NCI-H1436 treated with DMSO at 0.1 percent for 48 hours (cell line): ENCODE measurements around the gene KRT1.

ENCODE experiments used
- DNase-seq: peaks from one replicate; lab custom pipeline; 2025; lab: John Stamatoyannopoulos, UW

KRT1 gene

DNA sequence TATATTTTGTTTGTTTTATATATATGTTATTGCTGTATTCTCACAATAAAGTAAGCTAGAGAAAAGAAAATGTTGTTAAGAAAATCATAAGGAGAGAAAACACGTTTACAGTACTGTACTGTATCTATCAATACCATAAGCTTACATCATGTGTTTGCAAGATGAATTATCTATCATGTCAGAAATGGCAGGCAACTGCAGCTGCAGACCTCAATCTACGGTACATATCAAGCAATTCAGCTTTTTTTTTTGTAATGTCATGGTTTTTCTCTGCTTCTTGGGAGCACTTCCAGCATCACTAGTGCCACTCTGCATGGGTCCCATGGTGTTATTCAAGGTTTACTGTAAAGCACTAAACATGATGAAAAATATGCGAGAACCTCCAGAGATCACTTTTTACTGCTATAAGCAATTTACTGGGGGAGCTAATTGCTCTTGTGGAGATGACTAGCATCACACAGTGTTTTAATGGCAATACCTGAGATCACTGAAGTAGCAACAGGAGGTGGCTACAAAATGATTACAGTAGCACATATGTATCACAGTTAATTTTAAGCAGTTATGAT is 19.2 kb downstream of the KRT1 start:
- no peak for DNase-seq

DNA sequence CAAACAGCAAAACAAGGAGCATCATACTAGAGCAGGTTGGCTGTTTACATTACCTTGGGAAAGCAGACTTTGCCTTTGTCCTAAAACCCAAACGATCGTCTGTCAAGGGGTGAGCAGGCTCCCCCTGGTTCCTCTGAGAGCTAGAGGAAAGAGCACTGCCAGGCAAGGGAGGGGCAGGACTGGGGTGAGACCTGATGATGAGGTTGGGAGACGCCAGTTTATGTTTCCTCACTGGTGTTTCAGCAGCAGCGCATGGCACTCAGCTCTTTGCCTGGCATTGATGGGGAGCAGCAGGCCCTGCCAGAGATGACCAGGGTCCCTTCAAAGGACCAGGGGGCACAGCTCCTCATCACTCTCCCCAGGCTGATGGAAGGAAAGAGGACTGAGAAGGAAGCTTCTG is 20.3 kb downstream of the KRT1 start:
- no peak for DNase-seq

DNA sequence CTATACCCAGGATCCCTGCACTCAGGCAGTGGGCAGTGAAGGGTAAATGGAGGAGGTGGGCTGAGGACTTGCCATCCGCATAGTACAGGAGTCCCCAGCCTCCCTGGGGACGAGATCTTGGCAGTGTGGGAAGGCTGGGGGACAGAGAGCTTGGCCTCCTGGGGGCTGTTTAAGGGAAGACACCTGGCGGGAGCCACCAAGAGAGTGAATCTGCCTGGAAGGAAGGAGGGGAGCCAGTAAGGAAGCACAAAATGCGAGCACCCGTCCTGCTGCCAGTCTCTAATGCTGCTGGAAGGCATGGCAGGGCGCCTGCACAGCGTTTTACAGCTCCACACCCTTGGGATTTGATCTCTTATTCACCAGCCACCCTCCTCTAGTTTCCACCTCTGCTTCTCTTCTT is 20.8 kb downstream of the KRT1 start:
- no peak for DNase-seq

DNA sequence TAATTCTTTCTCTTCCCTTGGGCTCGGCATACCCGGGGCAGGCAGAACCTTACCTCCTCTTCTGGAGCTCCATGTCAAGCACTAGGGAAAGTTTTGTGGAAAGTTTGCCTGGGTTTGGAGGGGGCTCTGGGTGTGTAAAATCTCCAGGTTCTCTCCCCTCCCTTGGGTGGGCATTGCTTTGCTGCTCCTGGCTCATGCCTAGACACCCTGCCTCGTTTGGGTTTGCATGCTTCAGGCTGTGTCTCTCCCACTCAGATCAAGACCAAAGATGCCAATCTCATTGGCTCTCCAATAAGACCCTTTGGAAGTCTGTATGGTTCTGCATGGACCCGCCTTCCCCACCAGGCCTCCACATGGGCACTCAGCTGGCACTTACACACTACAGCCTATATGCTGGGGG is 22.0 kb downstream of the KRT1 start:
- no peak for DNase-seq

DNA sequence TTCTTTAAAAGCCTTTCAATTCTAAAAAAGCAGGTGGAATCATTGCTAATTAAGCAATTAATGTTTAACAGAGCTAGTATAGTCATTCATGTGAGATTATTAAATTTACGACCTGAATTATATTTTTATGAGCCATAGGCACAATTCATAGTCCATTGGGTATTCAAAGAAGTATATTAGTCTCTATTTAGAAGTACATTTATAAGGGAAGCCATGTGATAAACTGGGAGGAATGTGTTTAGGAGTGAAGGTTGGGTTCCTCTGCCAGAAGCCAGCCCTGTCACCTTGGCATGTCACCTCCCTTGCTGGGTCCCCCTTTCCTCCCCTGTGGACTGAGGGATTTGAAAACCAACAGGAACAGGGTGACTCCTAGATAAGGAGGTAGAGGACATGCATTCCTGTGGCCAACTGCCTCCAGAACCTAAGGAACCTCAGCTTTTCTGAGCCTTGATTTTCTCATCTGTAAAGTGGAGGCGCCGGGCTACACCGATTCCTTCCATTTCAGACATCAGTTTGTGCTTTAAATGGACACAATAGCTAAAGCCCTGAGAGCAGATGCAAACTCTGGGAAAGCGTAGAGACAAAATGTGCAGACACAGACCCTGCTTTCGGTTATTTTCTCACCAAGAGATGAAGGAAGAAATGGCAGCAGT is 22.8 kb downstream of the KRT1 start:
- DNase-seq, result no peak

DNA sequence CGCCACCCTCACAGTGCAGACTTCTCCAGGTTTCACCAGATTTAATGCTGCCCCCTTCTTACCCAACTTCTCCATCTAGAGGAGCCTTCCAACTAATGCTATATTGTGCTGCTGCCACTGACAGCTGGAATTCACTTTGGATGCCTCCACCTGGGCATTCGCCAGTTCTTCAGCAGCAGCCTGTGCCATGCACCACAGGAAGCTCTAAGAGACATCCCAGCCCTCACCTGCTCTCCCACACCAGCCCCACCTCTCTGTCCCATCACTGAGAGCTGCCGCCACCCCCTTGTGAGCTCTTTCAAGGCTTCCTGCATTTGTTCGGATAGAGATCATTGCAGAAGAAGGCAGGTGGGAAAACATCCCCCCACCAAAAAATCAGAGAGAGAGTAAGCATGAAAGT is 23.6 kb downstream of the KRT1 start:
- no peak for DNase-seq

DNA sequence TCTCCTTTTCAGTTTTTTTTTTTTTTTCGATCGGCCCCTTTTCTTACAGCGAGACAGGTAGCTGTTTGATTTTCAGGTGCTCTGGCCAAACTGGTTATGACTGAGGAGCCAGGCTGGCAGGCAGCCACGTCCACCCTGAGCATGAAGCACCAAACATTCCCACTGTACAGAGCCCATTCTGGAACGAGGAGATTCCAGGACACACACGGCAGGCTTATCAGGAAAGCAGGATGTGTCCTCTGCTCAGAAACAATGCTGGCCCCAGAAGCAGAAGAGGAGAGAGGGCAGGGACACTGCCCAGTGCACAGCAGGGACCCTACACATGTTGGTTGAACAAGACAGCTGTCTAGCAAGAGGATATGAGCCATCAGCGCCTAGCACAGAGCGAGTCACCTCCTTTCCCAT is 24.5 kb downstream of the KRT1 start:
- DNase-seq, result no peak

DNA sequence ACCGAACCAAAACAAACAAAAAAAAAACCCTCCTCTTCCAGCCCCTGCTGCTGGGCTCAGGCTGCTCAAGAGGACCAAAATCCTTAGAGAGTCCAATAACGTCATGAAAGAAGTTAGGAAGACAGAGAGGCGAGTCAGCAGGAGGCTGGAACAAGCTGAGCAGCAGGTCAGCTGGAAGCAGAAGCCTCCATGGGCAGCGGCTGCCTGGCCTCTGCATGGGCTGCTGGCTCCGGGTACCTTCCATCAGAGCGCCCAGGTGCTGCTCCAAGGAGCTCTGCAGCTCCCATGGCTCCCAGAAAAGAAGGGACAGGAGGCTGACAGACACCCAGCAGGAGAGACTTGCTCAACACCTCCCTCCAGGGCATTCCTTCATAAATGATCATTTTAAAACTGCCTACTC is 25.0 kb downstream of the KRT1 start:
- no peak for DNase-seq

DNA sequence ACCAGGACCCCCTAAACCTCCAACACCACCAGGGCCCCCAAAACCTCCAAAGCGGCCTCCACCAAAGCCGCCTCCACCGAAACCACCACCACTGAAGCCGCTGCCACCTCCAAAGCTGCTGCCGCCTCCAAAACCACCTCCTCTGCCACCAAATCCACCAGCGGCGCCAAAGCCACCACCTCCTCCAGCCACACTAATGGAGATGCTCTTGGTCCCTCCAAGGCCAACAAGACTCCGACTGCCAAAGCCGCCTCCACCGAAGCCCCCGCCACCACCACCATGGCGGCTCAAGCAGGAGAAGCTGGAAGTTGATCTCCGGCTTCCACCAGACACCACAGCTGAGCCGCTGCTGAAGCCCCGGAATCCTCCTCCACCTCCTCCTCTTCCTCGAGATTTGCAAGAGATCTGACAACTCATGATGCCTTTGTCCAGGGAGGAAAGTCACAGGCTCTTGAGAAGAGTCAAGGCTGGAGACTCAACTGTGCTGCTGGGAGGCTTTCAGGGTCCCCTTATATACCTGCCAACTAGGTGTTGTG is 28.4 kb downstream of the KRT1 start, which contains the start of gene KRT2:
TSS of gene KRT2 (minus strand) at position 486 of the 536 bp plus-strand sequence. CDS start at position 417, 69 bp downstream.
- DNase-seq, result no peak

DNA sequence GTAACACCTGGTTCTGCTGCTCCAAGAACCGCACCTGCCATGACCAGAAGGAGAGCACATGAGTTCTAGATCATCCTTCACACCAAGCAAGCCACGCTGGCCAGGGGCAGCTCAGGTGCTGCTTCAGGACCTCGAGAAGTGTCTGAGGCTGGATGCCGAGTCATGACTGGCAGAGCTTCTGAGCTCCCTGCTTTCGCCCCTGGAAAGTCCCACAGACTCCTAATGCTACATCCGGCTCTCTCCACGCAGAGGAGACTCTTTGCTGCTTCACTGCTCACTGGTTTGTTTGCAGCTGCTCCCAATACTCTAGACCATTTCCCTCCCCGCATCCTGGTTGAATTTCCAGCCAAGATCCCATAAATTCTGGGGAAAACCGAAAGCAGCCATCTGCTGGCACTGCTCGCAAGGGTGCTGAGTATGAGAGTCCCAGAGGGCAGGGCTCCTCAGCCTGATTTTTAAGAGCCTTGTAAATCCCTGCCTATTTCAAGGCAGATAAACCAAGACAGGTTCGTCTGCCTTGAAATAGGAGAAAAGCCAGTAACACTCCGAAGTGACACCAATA is 29.6 kb downstream of the KRT1 start:
- no peak for DNase-seq

DNA sequence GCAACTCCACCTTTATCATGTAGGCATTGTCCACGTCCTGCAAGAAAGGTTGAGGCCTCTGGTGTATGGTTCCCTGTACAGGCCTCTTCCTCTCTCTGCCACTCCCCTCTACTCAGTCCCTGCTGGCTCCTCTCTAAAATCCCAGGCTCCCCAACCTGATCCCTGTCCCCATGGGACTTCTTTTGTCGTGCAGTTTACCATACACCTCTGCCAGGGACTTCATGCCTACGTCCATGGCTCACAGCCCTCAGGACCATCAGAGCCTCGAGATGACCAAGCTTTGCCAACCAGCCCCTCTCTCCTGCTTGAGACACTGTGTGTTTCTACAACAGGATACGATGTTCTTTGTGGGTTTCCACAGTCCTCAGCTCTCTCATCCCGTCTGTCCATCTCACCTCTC is 31.1 kb downstream of the KRT1 start:
- DNase-seq, result no peak

DNA sequence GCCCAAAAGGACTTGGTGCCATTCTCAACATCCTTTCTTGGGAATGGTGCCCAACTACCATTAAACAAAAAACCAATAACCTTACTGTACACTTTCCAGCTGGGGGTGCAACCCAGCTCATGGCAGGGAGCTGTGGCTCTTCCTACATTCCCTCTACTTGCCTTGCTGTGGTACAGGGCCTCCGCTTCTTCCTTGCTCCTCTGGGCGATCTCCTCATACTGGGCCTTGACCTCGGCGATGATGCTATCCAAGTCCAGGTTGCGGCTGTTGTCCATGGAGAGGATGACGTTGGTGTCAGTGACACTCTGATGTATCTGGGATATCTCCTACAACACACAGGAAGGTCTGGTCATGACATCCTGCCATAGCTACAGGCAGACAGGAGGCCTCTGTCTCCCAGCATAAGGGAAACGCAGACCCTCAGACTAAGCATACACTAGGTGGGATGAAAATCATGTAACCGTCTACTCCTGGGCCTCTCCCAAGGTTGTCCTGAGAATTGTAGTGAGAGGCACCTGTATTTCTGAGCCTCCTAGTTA is 32.1 kb downstream of the KRT1 start:
- no peak for DNase-seq

DNA sequence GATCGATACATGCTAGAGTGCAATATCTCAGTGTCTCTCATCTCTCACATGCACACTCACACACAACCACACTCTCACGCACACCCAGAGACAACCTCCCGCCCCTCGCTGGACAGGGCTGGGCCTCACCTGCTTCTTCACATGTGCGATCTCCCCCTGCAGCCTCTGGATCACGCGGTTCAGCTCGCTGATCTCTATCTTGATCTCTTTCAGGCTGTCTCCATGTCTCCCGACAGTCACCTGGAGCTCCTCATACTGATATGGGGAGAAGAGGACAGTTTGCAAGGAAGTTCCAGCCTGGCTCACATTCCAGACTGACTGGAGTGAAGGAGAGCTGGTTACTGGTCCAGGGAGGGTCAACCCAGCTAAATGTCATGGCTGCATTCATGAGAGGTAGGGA is 32.6 kb downstream of the KRT1 start:
- no peak for DNase-seq

DNA sequence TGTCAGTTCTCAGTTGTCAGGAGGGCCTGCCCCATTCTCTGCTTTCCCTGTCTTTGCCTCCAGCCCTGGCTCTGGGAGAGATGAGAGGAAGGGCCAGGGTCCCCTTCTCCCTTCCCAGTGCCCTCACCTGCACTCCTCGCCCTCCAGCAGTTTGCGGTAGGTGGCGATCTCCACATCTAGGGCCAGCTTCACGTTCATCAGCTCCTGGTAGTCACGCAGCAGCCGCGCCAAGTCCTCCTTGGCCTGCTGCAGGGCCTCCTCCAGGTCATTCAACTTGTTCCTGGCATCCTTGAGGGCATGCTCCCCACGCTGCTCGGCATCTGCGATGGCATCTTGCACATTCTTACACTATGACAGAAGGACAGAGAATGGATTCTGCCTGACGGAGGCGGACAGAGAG is 33.6 kb downstream of the KRT1 start:
- DNase-seq, result no peak

DNA sequence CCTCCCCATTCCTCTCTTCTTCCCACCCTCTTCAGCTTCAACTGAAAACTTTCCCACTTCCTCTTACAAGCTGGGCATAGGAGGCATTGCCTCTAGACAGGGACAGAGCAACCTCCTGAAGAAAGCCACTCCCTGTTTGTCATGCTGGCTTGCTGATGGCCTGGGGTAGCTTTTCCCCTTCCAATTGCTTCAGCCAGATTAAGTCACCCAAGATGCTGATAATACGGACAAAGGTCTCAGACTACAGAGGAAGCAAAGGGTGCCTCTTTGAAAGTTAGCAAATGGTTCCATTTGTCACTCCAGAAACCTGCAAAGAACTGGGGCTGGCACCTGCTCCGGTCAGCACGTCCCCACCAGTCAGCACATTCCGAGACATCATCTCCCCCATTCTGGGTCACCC is 34.2 kb downstream of the KRT1 start:
- DNase-seq, result no peak

DNA sequence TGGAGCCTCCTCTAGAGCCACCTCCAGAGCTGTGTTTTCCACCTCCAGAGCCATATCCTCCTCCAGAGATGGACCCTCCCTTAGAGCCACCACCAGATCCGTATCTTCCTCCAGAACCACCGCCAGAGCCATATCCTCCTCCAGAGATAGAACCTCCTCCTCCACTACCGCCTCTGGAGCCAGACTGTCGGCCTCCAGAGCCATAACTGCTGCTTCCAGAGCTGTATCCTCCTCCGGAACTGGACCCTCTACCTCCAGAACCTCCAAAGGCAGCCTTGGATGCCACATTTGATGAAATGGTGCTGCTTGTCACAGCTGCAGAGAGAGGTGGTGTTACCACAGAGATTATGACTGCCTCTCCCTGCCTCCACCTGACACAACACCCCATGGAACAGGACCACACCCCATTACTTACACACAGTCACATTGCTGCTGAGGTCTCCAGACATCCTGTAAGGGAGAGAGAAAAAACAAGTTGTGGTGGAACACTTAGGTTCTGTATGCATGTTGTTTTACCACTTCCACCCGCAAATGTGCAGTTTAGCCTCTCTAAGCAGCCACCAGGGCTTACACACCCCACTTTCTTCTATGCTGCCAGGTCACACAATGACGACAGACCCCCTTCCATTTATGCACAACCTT is 35.0 kb downstream of the KRT1 start:
- DNase-seq, result no peak

DNA sequence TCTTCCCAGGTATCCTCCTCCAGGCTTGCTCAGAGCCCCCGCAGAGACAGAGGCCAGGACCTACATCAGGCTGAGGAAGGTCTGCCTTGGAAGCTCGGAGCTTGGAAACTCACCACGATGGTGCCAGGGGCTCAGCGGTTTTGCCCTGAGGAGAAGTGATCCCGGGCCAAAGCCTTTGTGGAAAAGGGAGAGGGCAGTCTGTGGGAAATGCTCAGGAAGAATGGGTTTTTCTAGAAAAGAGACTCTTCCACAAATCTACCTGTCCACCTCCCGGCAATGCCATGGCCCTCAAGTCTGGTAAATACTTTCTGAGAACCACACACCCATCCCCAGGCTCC is 36.2 kb downstream of the KRT1 start:
- no peak for DNase-seq

DNA sequence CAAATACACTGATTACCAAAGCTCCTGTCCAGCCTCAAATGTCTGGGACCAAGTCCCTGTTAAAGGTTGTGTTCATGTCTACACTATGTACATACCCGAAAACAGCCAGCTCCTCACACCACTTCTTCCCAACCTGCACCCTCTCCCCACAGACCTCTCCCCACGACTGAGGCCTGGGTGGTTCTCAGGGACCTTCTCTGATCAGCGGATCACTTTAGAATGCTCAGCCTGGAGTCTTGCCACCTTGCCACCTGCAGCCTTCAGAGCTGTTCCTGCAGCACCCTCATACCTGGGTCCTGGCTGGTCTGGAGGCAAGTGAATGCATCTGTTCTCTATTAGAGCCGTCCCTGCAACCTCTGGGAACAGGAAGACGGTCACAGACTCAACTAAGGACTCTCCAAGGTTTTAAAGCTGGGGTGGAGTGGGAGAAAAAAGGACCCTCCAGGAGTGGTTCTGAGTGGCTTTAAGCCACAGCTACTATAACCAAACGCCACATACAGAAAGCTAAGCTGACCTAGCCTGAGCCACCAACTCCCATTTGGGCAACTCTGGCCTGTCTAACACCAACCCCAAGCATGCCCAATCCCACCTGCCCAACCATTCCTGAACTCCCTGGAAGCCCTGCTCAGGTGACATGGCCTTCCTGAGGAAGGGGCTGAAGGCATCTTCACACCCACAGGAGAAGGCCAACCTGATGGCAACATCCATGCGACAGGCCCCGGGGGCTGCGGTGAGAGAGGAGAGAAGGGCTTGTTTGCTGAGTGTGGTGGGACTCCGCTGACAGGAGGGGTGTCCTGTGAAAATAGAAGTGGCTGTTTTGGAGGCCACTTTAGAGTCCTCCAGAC is 36.8 kb downstream of the KRT1 start:
- no peak for DNase-seq

DNA sequence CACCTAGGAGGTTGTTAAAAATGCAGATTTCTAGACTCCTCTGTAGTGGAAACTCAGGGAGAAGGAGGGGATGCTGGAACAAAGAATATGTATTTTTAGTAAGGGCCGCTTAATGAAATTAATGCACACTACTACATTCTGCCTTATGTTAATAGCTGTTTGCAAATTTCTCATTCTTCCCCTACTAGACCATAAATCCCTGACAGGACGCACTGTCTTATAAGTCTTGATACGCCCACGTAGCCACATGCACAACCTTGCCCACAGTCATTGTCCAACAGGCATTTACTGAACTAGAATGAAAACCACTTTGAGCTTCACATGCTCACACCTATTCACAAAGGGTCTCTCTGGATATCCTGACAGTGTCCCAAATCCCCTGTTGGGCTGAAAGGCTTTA is 38.7 kb downstream of the KRT1 start:
- no peak for DNase-seq

DNA sequence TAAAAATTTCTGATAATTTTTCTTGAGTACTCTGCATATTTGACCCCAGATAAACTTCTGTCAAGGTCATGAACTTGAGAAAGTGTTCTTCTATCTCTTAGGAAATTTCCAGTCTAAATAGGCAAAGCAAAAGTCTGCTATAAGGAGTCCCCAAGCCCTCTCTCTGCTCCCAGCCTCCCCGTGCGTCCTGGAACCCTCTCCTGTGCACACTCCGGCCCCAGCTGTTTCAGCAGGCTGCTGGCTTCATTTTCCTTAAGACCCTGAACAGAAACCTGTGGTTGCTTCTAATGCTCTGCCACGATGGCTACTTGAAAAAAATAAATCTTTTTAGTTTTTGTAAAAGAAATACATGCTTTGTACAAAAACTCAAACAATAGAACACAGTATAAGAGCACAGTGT is 42.9 kb downstream of the KRT1 start:
- no peak for DNase-seq

DNA sequence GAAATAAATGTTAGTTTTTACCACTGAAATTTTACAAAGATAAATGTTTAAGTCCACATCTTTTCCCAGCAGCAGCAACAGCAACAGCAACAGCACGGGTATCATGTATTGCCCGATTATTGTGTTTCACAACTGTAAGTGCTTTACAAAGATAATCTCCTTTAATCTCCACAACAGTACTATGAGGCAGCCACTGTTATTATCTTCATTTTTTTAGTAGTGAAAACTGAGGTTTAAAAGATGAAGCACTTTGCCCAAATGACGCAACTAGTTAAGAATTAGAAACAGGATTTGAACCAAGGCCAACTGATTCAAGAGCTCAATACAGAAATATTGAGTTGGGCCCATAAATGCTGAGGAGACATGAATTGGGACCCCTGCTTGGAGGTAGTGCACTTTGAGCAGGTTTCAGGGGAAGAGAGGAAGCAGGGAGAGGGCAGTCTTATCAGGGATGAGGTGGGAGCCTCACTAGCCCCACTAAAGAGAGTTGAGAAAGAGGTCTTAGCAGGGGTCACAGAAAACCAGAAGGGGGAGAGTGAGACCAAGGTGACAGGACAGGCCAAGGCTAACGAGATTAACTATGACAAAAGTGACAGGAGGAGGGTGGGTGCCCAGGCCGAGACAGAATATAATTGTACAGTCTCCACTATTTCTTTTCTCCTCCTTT is 43.5 kb downstream of the KRT1 start:
- DNase-seq, result no peak

DNA sequence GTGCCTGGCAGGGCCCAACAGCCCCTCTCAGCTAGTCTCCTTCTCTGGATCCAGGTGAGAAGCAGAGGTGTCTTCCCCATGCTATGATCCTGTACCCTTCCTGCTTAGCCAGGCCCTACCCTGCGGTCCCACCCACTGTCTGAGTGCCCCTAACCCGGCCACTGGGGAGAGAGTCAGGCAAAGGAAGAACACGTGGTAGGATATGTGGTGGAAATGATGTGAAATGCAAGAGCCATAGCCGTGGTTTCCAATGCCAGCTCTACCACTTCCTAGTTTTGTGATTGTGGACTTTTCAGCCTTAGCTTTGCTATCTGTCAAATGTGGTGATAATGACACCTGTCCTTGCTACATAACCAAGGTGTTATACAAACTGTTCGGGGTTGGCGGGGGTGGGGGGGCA is 44.0 kb downstream of the KRT1 start:
- no peak for DNase-seq
